Measurements from ENCODE around the gene DLG2. TPM values are rescaled to one million over a fixed set of nuclear protein-coding genes. Genes with fewer than 3 reads are reported as not detected.

Gene DLG2
- total and polyA plus RNA-seq, 9 of the 15 experiments (the other 6 are each of a cell fraction or from before 2014, with no cell fraction given), result 0.52 to 1.6 (median 0.95) TPM

DNA sequence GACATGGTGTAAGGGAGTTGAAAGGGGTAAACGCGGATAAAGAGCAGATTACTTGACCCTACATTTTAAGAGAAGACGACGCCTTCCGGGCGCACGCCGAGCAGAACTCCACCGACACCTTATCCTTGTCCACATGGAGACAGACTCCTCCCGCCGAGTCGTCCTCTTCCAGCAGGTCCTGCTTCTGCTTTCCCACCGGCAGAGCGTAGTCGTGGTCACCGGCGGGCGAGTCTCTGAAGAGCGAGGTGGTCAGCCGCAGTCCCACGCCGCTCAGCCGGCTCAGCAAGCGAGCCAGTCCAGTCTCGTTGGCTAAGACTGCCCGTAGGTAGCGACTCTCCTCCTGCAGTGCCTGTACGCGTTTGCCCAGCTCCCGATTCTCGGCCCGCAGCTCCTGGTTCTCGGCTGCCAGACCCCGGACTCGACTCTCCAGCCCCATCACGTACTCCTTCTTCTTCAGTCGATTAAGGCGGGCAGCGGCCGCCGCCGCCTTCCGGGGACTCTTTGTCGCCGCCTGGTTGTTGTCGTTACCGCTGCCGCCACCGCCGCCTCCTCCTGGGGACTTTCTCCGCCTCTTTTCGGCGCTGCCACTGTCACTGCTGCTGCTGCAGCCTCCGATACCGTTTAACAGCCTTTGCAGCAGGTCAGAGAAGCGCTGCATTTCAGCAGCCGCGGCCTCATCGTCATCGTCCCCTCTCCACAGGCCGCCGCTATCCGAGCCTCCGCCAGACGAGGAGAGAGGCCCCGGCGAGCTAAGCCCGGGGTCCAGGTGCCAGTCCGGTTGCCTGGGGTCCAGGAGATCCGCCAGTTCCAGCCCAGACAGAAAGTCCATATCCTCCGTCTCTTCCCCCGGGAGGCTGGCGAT is 36.8 kb upstream of the DLG2 start (continued):
- TF ChIP-seq, protein P1, sequence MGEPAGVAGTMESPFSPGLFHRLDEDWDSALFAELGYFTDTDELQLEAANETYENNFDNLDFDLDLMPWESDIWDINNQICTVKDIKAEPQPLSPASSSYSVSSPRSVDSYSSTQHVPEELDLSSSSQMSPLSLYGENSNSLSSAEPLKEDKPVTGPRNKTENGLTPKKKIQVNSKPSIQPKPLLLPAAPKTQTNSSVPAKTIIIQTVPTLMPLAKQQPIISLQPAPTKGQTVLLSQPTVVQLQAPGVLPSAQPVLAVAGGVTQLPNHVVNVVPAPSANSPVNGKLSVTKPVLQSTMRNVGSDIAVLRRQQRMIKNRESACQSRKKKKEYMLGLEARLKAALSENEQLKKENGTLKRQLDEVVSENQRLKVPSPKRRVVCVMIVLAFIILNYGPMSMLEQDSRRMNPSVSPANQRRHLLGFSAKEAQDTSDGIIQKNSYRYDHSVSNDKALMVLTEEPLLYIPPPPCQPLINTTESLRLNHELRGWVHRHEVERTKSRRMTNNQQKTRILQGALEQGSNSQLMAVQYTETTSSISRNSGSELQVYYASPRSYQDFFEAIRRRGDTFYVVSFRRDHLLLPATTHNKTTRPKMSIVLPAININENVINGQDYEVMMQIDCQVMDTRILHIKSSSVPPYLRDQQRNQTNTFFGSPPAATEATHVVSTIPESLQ (CRISPR knock-in tag; IDR thresholded peaks at IDR 0.05), result 0 out of 2 replicates have a peak, but pooled peaks have one; percentile 20
- TF ChIP-seq, protein P2, sequence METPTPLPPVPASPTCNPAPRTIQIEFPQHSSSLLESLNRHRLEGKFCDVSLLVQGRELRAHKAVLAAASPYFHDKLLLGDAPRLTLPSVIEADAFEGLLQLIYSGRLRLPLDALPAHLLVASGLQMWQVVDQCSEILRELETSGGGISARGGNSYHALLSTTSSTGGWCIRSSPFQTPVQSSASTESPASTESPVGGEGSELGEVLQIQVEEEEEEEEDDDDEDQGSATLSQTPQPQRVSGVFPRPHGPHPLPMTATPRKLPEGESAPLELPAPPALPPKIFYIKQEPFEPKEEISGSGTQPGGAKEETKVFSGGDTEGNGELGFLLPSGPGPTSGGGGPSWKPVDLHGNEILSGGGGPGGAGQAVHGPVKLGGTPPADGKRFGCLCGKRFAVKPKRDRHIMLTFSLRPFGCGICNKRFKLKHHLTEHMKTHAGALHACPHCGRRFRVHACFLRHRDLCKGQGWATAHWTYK (CRISPR knock-in tag; IDR thresholded peaks at IDR 0.05), result no peak
- TF ChIP-seq NFE2L1 (tag; IDR thresholded peaks at IDR 0.05; ENCODE audit: borderline replicate concordance, low read depth), result no peak
- no peak for TF ChIP-seq ZNF253 (CRISPR knock-in tag; conservative IDR thresholded peaks at IDR 0.05)
- TF ChIP-seq, protein P3, sequence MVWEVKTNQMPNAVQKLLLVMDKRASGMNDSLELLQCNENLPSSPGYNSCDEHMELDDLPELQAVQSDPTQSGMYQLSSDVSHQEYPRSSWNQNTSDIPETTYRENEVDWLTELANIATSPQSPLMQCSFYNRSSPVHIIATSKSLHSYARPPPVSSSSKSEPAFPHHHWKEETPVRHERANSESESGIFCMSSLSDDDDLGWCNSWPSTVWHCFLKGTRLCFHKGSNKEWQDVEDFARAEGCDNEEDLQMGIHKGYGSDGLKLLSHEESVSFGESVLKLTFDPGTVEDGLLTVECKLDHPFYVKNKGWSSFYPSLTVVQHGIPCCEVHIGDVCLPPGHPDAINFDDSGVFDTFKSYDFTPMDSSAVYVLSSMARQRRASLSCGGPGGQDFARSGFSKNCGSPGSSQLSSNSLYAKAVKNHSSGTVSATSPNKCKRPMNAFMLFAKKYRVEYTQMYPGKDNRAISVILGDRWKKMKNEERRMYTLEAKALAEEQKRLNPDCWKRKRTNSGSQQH (CRISPR knock-in tag; IDR thresholded peaks at IDR 0.05), result no peak
- TF ChIP-seq ZNF41 (CRISPR knock-in tag; conservative IDR thresholded peaks at IDR 0.05), result no peak
- TF ChIP-seq, protein P4, sequence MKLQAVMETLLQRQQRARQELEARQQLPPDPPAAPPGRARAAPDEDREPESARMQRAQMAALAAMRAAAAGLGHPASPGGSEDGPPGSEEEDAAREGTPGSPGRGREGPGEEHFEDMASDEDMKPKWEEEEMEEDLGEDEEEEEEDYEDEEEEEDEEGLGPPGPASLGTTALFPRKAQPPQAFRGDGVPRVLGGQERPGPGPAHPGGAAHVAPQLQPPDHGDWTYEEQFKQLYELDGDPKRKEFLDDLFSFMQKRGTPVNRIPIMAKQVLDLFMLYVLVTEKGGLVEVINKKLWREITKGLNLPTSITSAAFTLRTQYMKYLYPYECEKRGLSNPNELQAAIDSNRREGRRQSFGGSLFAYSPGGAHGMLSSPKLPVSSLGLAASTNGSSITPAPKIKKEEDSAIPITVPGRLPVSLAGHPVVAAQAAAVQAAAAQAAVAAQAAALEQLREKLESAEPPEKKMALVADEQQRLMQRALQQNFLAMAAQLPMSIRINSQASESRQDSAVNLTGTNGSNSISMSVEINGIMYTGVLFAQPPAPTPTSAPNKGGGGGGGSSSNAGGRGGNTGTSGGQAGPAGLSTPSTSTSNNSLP (IDR thresholded peaks at IDR 0.05; ENCODE audit: borderline replicate concordance, low read depth, low read length), result no peak
- TF ChIP-seq ZNF232 (CRISPR knock-in tag; IDR thresholded peaks at IDR 0.05), result peak; percentile 50; the same call in 1 of the 2 replicates
- TF ChIP-seq TARDBP (IDR thresholded peaks at IDR 0.05), result no peak; the same call in 1 of the 2 replicates
- no peak for TF ChIP-seq ZNF785 (CRISPR knock-in tag; IDR thresholded peaks at IDR 0.05)
- TF ChIP-seq NRF1 (conservative IDR thresholded peaks at IDR 0.05 in 1 of 2, IDR thresholded peaks at IDR 0.05 in 1 of 2), result no peak
- TF ChIP-seq ATF1 (CRISPR knock-in tag; IDR thresholded peaks at IDR 0.05), result no peak
- TF ChIP-seq ATF1 (tag; IDR thresholded peaks at IDR 0.05), result no peak
- TF ChIP-seq, protein P5, sequence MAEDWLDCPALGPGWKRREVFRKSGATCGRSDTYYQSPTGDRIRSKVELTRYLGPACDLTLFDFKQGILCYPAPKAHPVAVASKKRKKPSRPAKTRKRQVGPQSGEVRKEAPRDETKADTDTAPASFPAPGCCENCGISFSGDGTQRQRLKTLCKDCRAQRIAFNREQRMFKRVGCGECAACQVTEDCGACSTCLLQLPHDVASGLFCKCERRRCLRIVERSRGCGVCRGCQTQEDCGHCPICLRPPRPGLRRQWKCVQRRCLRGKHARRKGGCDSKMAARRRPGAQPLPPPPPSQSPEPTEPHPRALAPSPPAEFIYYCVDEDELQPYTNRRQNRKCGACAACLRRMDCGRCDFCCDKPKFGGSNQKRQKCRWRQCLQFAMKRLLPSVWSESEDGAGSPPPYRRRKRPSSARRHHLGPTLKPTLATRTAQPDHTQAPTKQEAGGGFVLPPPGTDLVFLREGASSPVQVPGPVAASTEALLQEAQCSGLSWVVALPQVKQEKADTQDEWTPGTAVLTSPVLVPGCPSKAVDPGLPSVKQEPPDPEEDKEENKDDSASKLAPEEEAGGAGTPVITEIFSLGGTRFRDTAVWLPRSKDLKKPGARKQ (CRISPR knock-in tag; IDR thresholded peaks at IDR 0.05), result no peak
- no peak for TF ChIP-seq NR2C1 (IDR thresholded peaks at IDR 0.05)
- TF ChIP-seq NR2C1 (tag; IDR thresholded peaks at IDR 0.05), result no peak
- no peak for TF ChIP-seq ZNF76 (CRISPR knock-in tag; IDR thresholded peaks at IDR 0.05; ENCODE audit: borderline replicate concordance)
- TF ChIP-seq POLR2AphosphoS2 (IDR thresholded peaks at IDR 0.05; ENCODE audit: low read length), result no peak
- no peak for TF ChIP-seq GATA2 (CRISPR knock-in tag; IDR thresholded peaks at IDR 0.05)
- TF ChIP-seq SETDB1 (IDR thresholded peaks at IDR 0.05; ENCODE audit: low read length), result no peak
- TF ChIP-seq MECOM (CRISPR knock-in tag; IDR thresholded peaks at IDR 0.05), result no peak

Measured in K562 (cell line).